CD4-positive, alpha-beta T cell treated with Interleukin-10 for 1 hour (primary cell): ENCODE data around the gene PYURF.
A peak's percentile ranks its signal among the peaks of the same experiment; 100 is the strongest.

ENCODE experiments used
- DNase-seq: peaks from one replicate; pipeline ENCODE4 v3.0.0-alpha.2; 2020

PYURF gene

GRCh38 chr4:88523325-88524129 lies at the start of gene PYURF:
PYURF (minus strand) TSS chr4:88523776; CDS start chr4:88523700, 76 bp downstream.
- peak; percentile 77 for DNase-seq

- DNase-seq, result no peak
Observed at GRCh38 chr4:88570001-88570400, 46.4 kb upstream of the PYURF start.

GRCh38 chr4:88567591-88567990 lies 44.0 kb upstream of the PYURF start:
- no peak for DNase-seq

- no peak for DNase-seq
Observed at GRCh38 chr4:88549815-88550214, 26.2 kb upstream of the PYURF start.

- peak; percentile 78 for DNase-seq
Observed at GRCh38 chr4:88539322-88540068, 15.9 kb upstream of the PYURF start.

- DNase-seq, result no peak
Observed at GRCh38 chr4:88537709-88538108, 14.1 kb upstream of the PYURF start.

- no peak for DNase-seq
Observed at GRCh38 chr4:88535090-88535755, 11.6 kb upstream of the PYURF start.

GRCh38 chr4:88533937-88534750 lies 10.6 kb upstream of the PYURF start:
- DNase-seq, result no peak

GRCh38 chr4:88533088-88533790 lies 9.7 kb upstream of the PYURF start:
- DNase-seq, result no peak

- DNase-seq, result no peak
Observed at GRCh38 chr4:88531549-88531948, 8.0 kb upstream of the PYURF start.

- DNase-seq, result no peak
Observed at GRCh38 chr4:88528861-88529260, 5.3 kb upstream of the PYURF start.

GRCh38 chr4:88527787-88528186 lies 4.2 kb upstream of the PYURF start:
- DNase-seq, result no peak

- DNase-seq, result peak; percentile 39
Observed at GRCh38 chr4:88526221-88526815, 2.7 kb upstream of the PYURF start.

- no peak for DNase-seq
Observed at GRCh38 chr4:88524171-88524570, 595 bp upstream of the PYURF start.

GRCh38 chr4:88522702-88523324 lies 763 bp downstream of the PYURF start:
- no peak for DNase-seq

- no peak for DNase-seq
Observed at GRCh38 chr4:88518911-88519310, 4.7 kb downstream of the PYURF start.

GRCh38 chr4:88517825-88518224 lies 5.8 kb downstream of the PYURF start:
- DNase-seq, result no peak

- no peak for DNase-seq
Observed at GRCh38 chr4:88516746-88517145, 6.8 kb downstream of the PYURF start.

- DNase-seq, result no peak
Observed at GRCh38 chr4:88514557-88515511, 8.7 kb downstream of the PYURF start.

GRCh38 chr4:88511236-88511635 lies 12.3 kb downstream of the PYURF start:
- no peak for DNase-seq
